ENCODE results near the gene LIAS. TPM values are rescaled to one million over a fixed set of nuclear protein-coding genes. Genes with fewer than 3 reads are reported as not detected.
A peak's percentile ranks its signal among the peaks of the same experiment; 100 is the strongest.

Gene LIAS
- total RNA-seq, 2 experiments from 2014 or later = 10.0 to 10.1 TPM

GRCh38 chr4:39451423-39452023, 7.3 kb upstream of the LIAS start:
- Mint-ChIP-seq H3K36me3 (ENCODE audit: low read depth) (peaks cover 67% of the 10 kb centered on the region), H3K4me3 (no peak overlapping the region), H3K27ac (peak overlapping the region; percentile 22), H3K27me3 (no peaks in the 10 kb centered on the region), H3K4me1 (ENCODE audit: low read depth) (peaks cover 29% of the 10 kb centered on the region), H3K9me3 (no peaks in the 10 kb centered on the region)
- CTCF ChIA-PET = no interaction called here
- Histone ChIP-seq H3K36me3 (ENCODE audit: insufficient read depth, low read length) (peaks cover 57% of the 10 kb centered on the region), H3K27ac (ENCODE audit: low read depth in 1 of 2, low read length in 2 of 2) (no peak overlapping the region), H3K9me3 (ENCODE audit: control insufficient read depth in 1 of 2, insufficient read depth in 1 of 2, low read length in 2 of 2) (peaks cover 0 to under 1% of the 10 kb centered on the region in 2 experiments), H3K4me3 (ENCODE audit: low read length) (no peak overlapping the region), H3K27me3 (ENCODE audit: control insufficient read depth in 1 of 2, insufficient read depth in 2 of 2, low read length in 2 of 2) (no peaks in the 10 kb centered on the region), H3K4me1 (ENCODE audit: insufficient read depth, low read length) (peaks cover 10% of the 10 kb centered on the region)
- POLR2A ChIA-PET = interaction anchor here (0.5 to 0.9 kb wide), 3 partner anchors 21 to 393 kb away, joined by 3 read pairs; no protein-coding TSS in a partner anchor
- DNase-seq (no peak), ATAC-seq (ENCODE audit: poor library complexity) (no peak)
- intact Hi-C loops (cut with DNase I, micrococcal nuclease) = loop anchor here in 1 of 2 experiments (5.0 to 10.0 kb wide), 3 partner anchors 99 to 1767 kb away; partner anchors contain the start of gene RELL1
- no peak for TF ChIP-seq CTCF (IDR thresholded peaks at IDR 0.05)

GRCh38 chr4:39452153-39452859, 6.5 kb upstream of the LIAS start:
- no peaks in the 10 kb centered on the region for H3K9me3 Mint-ChIP-seq
- no peak for TF ChIP-seq CTCF (IDR thresholded peaks at IDR 0.05)
- Histone ChIP-seq H3K27ac (ENCODE audit: low read depth in 1 of 2, low read length in 2 of 2) (no peak overlapping the region), H3K27me3 (ENCODE audit: control insufficient read depth in 1 of 2, insufficient read depth in 2 of 2, low read length in 2 of 2) (no peaks in the 10 kb centered on the region), H3K4me1 (ENCODE audit: insufficient read depth, low read length) (peaks cover 9% of the 10 kb centered on the region), H3K9me3 (ENCODE audit: control insufficient read depth in 1 of 2, insufficient read depth in 1 of 2, low read length in 2 of 2) (no peaks in the 10 kb centered on the region), H3K36me3 (ENCODE audit: insufficient read depth, low read length) (peaks cover 65% of the 10 kb centered on the region), H3K4me3 (ENCODE audit: low read length) (no peak overlapping the region)
- H3K36me3 Mint-ChIP-seq (ENCODE audit: low read depth) = peaks cover 75% of the 10 kb centered on the region
- CTCF ChIA-PET = no interaction called here
- peaks cover 32% of the 10 kb centered on the region for H3K4me1 Mint-ChIP-seq (ENCODE audit: low read depth)
- intact Hi-C loops (cut with DNase I, micrococcal nuclease) = loop anchor here in 1 of 2 experiments (5.0 to 10.0 kb wide), 3 partner anchors 100 to 1768 kb away; partner anchors contain the start of gene RELL1
- ATAC-seq (ENCODE audit: poor library complexity) = no peak
- POLR2A ChIA-PET = interaction anchor here (0.9 kb wide), 1 partner anchor 86 kb away, joined by 3 read pairs; the partner anchor contains the start of gene RFC1
- H3K4me3 Mint-ChIP-seq = no peak overlapping the region
- DNase-seq = no peak
- no peaks in the 10 kb centered on the region for H3K27me3 Mint-ChIP-seq
- peak overlapping the region; percentile 22 for H3K27ac Mint-ChIP-seq

- POLR2A ChIA-PET = interaction anchor here (0.9 kb wide), 1 partner anchor 86 kb away, joined by 3 read pairs; the partner anchor contains the start of gene RFC1
- Histone ChIP-seq H3K27me3 (ENCODE audit: control insufficient read depth in 1 of 2, insufficient read depth in 2 of 2, low read length in 2 of 2) (no peaks in the 10 kb centered on the region), H3K4me1 (ENCODE audit: insufficient read depth, low read length) (peaks cover 11% of the 10 kb centered on the region), H3K9me3 (ENCODE audit: control insufficient read depth in 1 of 2, insufficient read depth in 1 of 2, low read length in 2 of 2) (no peaks in the 10 kb centered on the region), H3K27ac (ENCODE audit: low read depth in 1 of 2, low read length in 2 of 2) (no peak overlapping the region), H3K4me3 (ENCODE audit: low read length) (no peak overlapping the region), H3K36me3 (ENCODE audit: insufficient read depth, low read length) (peaks cover 72% of the 10 kb centered on the region)
- Mint-ChIP-seq H3K27ac (peak overlapping the region; percentile 10), H3K27me3 (no peaks in the 10 kb centered on the region), H3K4me3 (no peak overlapping the region), H3K4me1 (ENCODE audit: low read depth) (peaks cover 35% of the 10 kb centered on the region), H3K36me3 (ENCODE audit: low read depth) (peaks cover 82% of the 10 kb centered on the region), H3K9me3 (no peaks in the 10 kb centered on the region)
- no peak for TF ChIP-seq CTCF (IDR thresholded peaks at IDR 0.05)
- DNase-seq (no peak), ATAC-seq (ENCODE audit: poor library complexity) (no peak)
- intact Hi-C loops (cut with DNase I, micrococcal nuclease) = loop anchor here in 1 of 2 experiments (5.0 to 10.0 kb wide), 3 partner anchors 101 to 1768 kb away; partner anchors contain the start of gene RELL1
- CTCF ChIA-PET = no interaction called here
Measured at GRCh38 chr4:39452860-39453587, 5.8 kb upstream of the LIAS start.

Data from CD4-positive, alpha-beta T cell (primary cell).